ENCODE data around the gene CD6.

GRCh38 chr11:61062181-61062930 lies 90.9 kb downstream of the CD6 start:
- TF ChIP-seq CTCF (IDR thresholded peaks at IDR 0.05): no peak
- no peak for TF ChIP-seq POLR2A (IDR thresholded peaks at IDR 0.05)
- TF ChIP-seq POLR2AphosphoS5 (IDR thresholded peaks at IDR 0.05): no peak

All from prostate gland (tissue), 2 donors.